ENCODE results near the gene ACCS.

Gene ACCS

DNA sequence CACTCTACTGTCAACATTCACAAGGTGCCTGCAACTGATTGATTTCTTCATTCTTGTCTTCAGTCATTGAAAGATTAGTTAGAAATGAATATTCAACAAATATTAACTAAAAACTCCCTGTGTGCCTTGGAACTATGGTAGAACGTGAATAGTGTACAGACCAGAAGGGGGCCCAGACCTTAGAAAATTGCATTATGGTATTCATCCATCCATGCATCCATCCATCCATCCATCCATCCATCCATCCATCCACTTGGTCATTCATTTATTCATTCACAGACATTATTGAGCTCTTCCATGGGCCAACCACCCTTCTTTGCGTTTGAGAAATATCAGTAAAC, 28.4 kb upstream of the ACCS start:
- no peak for DNase-seq (ENCODE audit: low read depth in 2 of 2)

DNA sequence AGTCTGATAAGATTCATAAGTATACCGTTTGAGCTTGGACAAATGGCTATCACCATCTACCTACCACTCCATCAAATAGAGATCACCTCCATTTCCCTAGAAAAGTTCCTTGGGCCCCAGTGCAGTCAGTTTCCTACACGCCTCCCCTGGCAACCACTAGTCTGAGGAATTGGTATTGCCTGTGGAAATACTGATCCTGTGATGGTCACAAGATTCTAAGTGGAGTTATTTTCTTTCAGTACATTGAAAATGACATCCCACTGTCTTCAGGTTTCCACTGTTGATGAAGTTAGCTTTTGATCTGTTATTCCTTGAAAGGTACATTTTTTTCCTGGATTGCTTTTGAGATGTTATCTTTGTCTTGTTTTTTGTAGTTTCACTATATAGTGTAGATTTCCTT, 22.9 kb upstream of the ACCS start:
- DNase-seq (ENCODE audit: low read depth in 2 of 2), result no peak

DNA sequence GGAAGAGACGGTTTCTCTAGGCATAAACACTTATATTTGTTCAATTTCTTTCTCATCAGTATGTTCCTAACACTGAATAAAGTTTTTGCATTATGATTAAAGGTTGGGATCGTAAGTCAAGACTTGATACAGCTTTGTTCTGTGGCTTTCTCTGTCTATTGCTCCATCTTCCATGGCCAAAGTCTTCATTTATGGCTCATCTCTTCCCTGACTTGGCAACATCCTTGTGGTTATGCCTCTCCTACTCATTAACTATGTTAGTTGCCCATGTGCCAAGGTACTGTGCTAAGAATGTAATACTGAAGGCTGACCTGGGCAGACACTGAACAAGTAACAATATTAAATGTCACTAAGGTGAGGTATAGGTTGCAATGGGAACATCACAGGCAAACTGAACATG, 19.9 kb upstream of the ACCS start:
- DNase-seq (ENCODE audit: low read depth in 2 of 2), result no peak

DNA sequence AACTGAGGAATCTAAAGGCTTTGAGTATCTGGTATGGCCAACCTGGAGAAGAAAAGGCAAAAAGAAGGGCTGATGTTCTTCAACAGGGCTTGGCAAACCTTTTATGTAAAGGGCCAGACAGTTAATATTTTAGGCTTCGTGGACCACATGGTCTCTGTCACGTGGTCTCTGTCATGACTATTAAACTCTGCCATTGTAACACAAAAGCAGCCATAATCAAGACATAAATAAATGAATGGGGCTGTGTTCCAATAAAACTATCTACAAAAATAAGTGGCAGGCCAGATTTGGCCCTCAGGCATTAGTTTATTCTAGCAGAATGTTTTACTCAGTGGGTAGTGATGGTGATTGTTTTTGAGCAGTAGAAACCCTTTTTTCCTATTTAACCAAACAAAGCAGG, 18.8 kb upstream of the ACCS start:
- no peak for DNase-seq (ENCODE audit: low read depth in 2 of 2)

DNA sequence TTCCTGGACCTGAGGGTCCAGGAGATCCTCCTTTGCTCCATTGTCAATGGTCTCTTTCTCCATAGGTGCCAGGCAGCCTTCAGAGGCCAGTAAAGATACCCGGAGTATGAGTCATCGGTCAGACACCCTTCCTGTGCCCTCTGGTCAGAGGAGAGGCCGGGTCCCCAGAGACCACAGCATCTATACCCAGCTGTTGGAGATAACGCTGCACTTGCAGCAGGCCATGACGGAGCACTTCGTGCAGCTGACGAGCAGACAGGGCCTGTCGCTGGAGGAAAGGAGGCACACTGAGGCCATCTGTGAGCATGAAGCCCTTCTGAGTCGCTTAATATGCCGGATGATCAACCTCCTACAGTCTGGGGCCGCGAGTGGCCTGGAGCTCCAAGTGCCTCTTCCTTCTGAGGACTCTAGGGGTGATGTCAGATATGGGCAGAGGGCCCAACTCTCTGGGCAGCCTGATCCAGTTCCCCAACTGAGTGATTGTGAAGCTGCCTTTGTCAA, 18.1 kb upstream of the ACCS start, which contains the start of gene ACCSL:
TSS of gene ACCSL (plus strand) at position 51 of the 501 bp plus-strand sequence. CDS start at position 107, 56 bp downstream.
- DNase-seq (ENCODE audit: low read depth in 2 of 2), result no peak

DNA sequence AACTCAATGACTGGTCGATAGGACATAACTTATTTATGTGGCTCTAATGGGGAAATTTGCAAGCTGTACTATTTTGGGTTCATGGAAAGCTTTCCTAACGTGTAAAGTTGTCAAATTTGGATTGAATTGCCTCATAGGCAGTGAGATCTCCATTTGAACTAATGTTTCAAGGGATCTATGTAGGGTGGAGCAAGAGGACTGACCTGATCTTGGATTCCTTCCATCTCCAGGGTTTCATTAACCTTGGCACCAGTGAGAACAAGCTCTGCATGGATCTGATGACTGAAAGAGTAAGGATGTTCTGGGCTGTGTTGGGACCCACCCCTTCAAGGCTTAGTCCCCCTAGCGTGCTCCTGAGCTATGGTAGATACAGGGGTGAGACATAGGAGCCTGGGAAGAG, 16.2 kb upstream of the ACCS start:
- no peak for DNase-seq (ENCODE audit: low read depth in 2 of 2)

DNA sequence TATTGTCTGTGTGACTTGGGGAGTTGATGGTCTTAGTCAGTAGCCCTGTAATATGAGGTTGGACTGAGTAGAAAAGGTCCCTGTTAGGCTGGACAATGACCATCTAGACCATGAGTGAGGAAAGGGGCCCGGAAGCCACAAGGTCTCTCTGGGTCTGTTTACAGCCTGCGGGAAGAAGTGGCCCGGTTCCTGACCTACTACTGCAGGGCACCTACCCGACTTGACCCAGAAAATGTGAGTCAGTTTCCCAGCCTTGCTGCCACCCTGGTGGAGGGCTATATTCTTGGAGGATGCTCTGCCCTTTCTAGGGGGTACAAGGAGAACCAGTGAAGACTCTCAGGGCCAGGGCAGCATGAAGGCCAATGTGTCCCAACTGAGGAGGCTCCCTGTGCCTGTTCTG, 14.9 kb upstream of the ACCS start:
- DNase-seq (ENCODE audit: low read depth in 2 of 2), result no peak

DNA sequence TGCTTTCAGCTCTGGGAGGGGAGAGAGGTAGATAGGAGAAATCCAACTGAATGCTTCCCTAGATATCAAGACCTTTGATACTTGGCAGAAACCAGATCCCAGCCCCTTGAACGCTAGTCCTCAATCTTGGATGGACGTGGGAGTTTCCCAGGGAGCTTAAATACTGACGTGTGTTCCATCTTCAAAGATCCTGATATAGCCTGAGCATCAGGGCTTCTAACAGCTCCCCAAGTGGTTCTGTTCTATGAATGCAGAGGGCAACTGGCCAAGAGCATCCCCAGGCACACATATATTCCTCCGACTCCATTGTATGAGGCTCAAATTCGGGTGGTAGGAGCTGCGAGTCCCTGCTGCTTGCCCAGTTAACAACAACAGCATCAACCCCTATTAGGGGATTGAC, 8.7 kb upstream of the ACCS start:
- no peak for DNase-seq (ENCODE audit: low read depth in 2 of 2)

DNA sequence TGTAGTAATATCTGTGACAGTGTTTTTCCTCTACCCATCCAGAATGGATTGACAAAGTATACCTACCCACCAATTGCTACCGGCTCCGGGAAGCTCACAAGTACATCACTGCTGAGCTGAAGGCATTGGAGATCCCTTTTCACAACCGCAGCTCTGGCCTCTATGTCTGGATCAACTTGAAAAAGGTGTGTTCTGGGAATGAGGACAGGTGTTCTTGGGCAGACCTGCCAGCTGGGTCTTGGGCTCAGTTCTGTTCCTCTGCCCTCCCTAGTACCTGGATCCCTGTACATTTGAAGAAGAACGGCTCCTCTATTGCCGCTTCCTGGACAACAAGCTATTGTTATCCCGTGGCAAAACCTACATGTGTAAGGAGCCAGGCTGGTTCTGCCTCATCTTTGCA, 7.8 kb upstream of the ACCS start:
- no peak for DNase-seq (ENCODE audit: low read depth in 2 of 2)

DNA sequence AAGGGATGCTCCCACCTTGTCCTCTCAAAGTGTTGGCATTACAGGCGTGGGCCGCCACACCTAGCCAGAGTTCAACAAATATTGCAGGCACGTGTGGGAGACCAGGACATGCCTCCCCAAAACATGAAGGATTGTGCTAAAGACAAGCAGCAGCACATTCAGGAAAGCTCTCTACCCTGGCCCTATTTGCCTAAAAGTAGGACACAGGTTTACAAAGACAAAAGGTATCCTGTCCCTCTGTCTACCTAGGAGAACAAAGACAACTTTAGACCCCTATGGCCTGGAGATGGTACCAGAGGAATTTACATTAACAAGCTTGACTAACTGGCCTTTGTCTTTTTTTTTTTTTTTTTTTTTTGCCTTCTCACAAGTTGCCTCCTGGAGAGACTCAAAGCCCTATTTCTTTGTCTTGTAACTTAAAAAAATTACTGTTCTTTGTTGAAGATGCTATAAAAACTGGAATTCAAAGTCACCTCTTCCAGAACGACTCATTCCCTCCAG, 859 bp upstream of the ACCS start:
- no peak for DNase-seq (ENCODE audit: low read depth in 2 of 2)

DNA sequence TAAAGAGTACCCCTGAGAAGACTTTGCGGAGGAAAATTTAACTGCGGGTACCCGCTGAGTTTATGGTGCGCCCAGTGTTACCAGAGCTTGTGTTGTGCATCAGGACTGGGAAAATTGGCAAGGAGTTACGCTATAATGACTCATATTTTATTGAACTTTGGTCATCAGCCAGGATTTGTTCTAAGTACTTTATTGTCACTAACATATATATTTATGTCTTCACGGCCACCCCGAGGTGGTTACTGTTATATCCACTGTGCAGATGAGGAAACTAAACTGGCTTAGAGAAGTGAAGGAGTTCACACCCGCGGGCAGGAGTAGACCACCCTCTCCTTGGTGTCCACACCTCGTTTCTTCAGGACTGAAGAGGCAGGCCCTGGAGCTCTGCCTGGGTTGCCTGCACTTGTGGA, 667 bp downstream of the ACCS start:
- DNase-seq (ENCODE audit: low read depth in 2 of 2), result no peak

DNA sequence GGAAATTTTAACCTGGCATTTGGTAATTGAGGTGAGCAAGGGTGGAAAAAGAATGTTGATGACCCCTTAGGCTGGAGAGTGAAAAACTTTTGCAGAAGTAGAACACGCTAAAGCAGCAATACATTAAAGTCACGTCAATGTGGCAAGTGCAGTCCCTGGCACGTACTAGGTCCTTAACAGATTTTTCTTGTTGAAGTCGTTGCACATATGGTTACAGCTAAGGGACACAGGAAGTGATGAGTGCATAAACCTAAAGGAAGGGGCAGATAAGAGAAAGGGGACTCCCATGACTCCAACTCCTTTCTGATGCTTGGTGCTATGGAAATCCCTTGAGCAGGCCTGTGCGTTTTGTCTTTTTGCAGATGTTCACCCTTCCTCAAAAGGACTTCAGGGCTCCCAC, 1.2 kb downstream of the ACCS start:
- no peak for DNase-seq (ENCODE audit: low read depth in 2 of 2)

DNA sequence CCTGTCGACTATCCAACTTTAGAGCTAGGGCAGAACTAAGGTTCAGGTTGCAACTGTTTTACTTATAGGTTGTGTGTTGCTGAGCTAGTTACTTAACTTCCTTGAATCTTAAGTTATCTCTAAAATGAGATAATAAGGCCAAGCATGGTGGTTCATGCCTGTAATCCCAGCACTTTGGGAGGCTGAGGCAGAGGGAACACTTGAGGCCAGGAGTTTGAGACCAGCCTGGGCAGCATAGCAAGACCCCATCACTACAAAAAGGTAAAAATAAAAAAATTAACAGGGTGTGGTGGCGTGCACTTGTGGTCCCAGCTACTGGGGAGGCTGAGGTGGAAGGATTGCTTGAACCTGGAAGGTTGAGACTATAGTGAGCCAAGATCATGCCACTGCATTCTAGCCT, 2.1 kb downstream of the ACCS start:
- no peak for DNase-seq (ENCODE audit: low read depth in 2 of 2)

DNA sequence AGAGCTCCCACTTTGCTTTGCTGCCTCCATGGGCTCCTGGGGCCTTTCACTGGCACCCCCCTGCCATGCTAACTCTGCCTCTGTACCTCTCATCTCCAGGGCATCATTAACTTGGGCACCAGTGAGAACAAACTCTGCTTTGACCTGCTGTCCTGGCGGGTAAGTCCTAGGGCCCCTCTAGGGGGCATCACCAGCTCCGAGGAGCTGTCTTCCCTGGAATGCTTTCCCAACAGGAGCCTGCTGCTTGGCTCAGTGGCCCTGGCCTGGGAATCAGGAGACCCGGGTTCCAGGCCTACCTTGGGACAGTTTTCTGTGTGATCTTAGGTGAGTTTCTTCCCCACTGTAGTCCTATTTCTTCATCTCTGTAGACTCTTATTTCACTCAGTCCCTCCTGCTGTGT, 5.1 kb downstream of the ACCS start:
- DNase-seq (ENCODE audit: low read depth in 2 of 2), result no peak

DNA sequence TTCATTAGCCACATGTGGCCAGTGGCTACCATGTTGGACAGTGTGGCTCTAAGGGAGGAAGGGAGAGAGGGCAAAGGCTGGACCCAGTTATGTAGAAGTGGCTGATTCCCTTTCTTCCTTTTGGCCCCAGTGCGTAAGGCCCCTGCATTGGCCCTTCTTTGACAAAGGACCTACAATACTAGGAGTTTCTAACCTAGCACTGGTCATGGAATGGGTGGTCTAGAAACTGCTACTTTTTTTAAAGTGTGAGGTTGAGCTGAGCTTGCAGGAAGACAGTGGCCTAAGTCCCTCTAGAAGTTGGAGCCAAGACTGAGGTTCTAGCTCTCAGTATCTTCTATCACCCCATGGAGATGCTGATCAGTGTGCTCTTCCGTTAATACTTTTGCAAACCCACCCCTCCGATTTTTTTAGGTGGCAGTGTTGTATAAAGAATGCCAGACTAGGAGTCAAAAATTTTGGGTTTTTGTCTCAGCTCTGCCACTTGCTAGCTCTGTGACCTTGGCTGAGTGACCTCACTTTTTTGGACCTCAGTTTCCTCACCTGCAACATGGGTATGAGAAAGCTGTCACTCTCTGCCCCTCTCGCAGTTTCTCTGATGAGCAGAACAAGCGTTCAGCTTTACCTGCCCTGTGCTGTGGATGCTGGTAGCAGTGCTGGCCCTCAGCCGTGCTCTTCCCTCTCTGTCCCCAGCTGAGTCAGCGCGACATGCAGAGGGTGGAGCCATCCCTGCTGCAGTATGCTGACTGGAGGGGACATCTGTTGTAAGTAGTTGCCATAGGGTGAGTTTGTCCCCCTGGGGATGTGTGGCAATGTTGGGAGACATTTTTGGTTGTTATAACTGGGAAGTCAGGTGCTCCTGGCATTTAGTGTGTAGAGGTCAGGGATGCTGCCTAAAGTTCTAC, 6.9 kb downstream of the ACCS start:
- no peak for DNase-seq (ENCODE audit: low read depth in 2 of 2)

DNA sequence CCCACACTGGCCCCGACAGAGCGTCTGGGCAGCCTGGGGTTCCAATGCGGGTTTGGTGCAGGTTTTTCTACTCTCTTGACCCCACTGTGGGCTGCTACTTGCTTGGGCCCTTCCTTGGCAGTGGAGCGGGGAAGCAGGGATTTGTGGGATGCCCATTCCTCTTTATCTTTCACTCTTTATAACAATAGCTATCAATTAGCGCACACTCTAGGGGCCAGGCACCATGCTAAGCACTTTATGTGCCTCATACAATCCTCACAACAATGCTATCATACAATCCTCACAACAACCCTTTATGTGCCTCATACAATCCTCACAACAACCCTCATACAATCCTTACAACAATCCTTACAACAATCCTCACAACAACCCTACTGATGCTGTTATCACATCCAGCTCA, 12.7 kb downstream of the ACCS start:
- DNase-seq (ENCODE audit: low read depth in 2 of 2), result no peak

DNA sequence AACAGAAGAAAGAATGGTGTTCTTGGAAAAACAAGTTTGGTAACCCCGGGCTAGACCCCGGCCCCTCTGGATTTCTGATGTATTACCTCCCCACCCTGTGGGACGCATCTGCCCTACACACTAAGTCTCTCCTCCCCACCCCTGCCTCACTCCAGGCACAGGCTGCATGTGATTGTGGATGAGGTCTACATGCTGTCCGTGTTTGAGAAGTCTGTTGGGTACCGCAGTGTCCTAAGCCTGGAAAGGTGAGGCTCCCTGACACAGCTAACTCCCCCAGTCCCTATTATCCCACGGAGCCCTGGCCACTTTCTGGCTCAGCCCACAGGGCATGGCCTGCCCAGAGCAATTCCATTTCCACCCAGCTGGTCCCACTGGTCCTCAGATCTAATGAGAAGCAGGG, 13.3 kb downstream of the ACCS start:
- no peak for DNase-seq (ENCODE audit: low read depth in 2 of 2)

DNA sequence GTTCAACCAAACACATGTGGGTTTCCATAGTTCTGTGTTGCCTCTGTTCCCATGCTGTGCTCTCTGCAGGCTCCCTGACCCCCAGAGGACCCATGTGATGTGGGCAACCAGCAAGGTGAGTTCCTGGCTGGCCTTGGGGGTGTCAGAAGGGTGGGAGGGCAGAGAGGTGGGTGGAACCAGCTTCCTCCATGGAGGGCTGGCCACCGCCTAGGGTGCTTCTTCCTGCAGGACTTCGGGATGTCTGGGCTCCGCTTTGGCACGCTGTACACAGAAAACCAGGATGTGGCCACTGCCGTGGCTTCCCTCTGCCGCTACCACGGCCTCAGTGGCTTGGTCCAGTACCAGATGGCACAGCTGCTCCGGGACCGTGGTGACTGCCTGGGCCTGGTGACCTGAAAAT, 14.9 kb downstream of the ACCS start:
- no peak for DNase-seq (ENCODE audit: low read depth in 2 of 2)

DNA sequence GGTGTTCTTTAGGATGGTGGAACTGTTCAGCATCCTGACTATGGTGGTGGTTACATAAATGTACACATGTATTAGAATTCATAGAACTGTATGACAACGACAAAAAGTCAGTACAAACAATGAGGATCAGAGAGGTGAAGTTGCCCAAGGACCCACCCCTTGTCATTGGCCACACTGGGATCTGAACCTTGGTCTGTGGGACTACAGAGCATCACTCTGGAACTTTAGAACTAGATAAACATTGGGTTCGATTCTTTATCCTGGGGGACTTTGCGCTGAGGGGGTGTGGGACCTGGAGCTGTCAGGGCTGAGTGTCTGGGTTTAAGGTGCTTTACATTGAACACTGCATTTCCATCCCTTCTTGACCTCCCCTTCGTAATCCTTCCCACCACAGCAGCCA, 16.6 kb downstream of the ACCS start:
- no peak for DNase-seq (ENCODE audit: low read depth in 2 of 2)

DNA sequence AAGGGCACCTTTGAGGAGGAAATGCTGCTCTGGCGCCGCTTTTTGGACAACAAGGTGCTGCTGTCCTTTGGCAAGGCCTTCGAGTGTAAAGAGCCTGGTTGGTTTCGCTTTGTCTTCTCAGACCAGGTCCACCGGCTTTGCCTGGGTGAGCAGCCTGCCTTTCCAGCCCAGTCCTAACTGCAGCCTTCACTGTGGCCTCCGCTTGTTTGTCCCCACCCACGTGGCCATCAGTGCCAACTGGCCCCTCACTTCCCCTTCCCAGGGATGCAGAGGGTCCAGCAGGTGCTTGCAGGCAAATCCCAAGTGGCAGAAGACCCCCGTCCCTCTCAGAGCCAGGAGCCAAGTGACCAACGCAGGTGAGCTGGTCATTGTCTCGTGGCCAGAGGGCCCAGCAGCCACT, 17.4 kb downstream of the ACCS start:
- DNase-seq (ENCODE audit: low read depth in 2 of 2), result no peak

DNA sequence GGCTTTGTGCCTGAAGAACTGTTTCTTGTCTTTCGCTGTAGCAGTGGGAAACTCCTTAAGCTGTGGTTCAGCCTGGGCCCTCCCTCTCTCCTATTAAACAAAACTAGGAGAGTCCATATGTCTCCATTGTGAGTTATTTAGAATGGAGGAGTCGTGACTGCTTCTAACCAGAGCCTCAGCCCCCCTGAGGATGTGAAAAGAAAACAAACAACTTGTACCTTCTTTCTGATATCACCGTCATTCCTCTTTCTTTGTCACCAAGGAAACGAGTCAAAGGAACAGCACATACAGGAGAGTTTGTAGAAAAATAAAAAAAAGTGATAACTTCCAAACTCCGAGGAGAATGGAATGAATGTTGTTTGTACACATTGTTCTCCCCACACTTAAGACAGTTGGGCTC, 17.8 kb downstream of the ACCS start:
- no peak for DNase-seq (ENCODE audit: low read depth in 2 of 2)

DNA sequence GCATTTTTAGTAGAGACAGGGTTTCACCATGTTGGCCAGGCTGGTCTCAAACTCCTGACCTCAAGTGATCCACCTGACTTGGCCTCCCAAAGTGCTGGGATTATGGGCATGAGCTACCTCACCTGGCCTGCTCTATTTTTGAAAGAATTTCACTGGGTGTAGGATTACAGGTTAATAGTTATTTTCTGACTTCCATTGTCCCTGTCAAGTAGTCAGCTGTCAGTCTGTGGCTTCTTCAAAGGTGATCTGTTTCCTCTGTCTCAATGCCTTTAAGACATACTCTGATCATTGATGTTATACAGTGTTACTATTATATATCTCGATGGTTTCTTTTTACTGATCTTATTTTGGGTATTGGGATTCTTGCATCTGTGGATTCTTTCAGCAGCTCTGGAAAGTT, 19.3 kb downstream of the ACCS start:
- no peak for DNase-seq (ENCODE audit: low read depth in 2 of 2)

DNA sequence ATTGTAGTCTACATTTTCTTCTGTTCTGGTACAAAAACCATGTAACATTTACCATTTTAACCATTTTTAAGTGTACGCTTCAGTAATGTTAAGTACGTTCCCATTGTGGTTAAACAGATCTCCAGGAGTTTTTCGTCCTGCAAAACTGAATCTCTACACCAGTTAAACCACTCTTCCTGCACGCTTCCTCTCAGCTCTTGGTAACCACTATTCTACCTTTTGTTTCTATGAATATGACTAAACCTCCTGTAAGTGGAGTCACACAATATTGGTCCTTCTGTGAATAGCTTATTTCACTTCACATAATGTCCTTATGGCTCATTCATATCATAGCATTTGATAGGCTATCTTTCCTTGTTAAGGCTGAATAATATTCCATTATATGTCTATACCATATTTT, 22.3 kb downstream of the ACCS start:
- DNase-seq (ENCODE audit: low read depth in 2 of 2), result no peak

DNA sequence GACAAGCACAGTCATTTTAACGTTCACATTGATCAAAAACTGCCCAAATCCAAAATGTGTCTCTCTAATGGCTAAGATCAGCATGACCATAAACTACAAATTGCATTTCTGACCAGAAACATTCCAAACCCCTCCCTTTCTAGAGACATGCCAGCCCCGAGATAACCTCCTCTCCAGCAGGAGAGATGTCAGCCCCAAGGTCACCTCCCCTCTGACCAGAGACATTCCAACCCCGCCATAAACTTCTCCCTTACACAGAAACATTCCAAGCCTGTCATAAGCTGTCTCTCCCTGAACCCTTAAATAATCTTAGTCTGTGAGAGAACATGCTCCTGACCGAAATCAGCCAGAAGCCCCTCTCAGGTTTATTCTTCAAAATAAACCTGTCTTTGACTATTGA, 22.8 kb downstream of the ACCS start:
- DNase-seq (ENCODE audit: low read depth in 2 of 2), result no peak

Data from stimulated activated CD8-positive, alpha-beta memory T cell treated with anti-CD3 and anti-CD28 coated beads, Interleukin-7, amount 100 ng/mL, for 4 hours (primary cell).